PC-3 (cell line): ENCODE data around the gene PRKAR1B. TPM values are rescaled to one million over a fixed set of nuclear protein-coding genes. Genes with fewer than 3 reads are reported as not detected.

Experiments used
- ATAC-seq: fragments of 200-7000 bp; cut with Tn5 transposase; 2 replicates; pipeline ENCODE4 v1.9.1; 2020; ENCODE audit warnings: mild to moderate bottlenecking, moderate library complexity
- BruUV-seq: library from RNA; stranded (reverse); fragments of 400-500 nt; replicated peaks from 2 replicates; lab custom pipeline; 2021; lab: Mats Ljungman, UMichigan
- CTCF ChIA-PET: fragments of 300-600 bp; sonication (Branson Sonifier 250); formaldehyde crosslinking; loops from one replicate; lab custom pipeline; 2022; ENCODE audit warnings: antibody characterized with exemption; lab: Charles Lee
- POLR2A ChIA-PET: fragments of 300-600 bp; sonication (Branson Sonifier 250); formaldehyde crosslinking; loops from one replicate; lab custom pipeline; 2022; ENCODE audit warnings: antibody characterized with exemption; ENCODE audit not compliant: unreplicated experiment; lab: Charles Lee
- DNase-seq: peaks from one replicate; pipeline ENCODE4 v3.0.0-alpha.2; 2015
- H2AFZ ChIP-seq: fragments of 300-600 bp; sonication (generic); 2 replicates; pipeline ENCODE4 v1.6.0; 2016; ENCODE audit warnings: antibody characterized with exemption, low read length
- H3F3A ChIP-seq: fragments of 300-600 bp; sonication (generic); one replicate; pipeline ENCODE4 v1.6.0; 2017; ENCODE audit warnings: antibody characterized with exemption, low read length, control low read depth, mild to moderate bottlenecking; ENCODE audit not compliant: unreplicated experiment
- H3K27ac ChIP-seq: fragments of 300-600 bp; sonication (generic); 2 replicates; pipeline ENCODE4 v1.5.1; 2016; ENCODE audit warnings: mild to moderate bottlenecking, low read length
- H3K27me3 ChIP-seq: fragments of 300-600 bp; sonication (generic); 2 replicates; pipeline ENCODE4 v1.6.1; 2016; ENCODE audit warnings: low read length, mixed read lengths
- H3K36me3 ChIP-seq: fragments of 300-600 bp; sonication (generic); 2 replicates; pipeline ENCODE4 v1.6.1; 2016; ENCODE audit warnings: low read depth, mixed run types, low read length, mixed read lengths
- H3K4me1 ChIP-seq: fragments of 300-600 bp; sonication (generic); 2 replicates; pipeline ENCODE4 v1.5.1; 2016; ENCODE audit warnings: low read length; ENCODE audit not compliant: insufficient read depth
- H3K4me2 ChIP-seq: fragments of 300-600 bp; sonication (generic); 2 replicates; pipeline ENCODE4 v1.6.0; 2016; ENCODE audit warnings: low read length
- H3K4me3 ChIP-seq: fragments of 300-600 bp; sonication (generic); 2 replicates; pipeline ENCODE4 v1.5.1; 2016; ENCODE audit warnings: mild to moderate bottlenecking, low read length, mixed read lengths
- H3K79me2 ChIP-seq: fragments of 300-600 bp; sonication (generic); 2 replicates; pipeline ENCODE4 v1.6.1; 2017; ENCODE audit warnings: low read length, mixed read lengths
- H3K9ac ChIP-seq: fragments of 300-600 bp; sonication (generic); 2 replicates; pipeline ENCODE4 v1.6.0; 2016; ENCODE audit warnings: mild to moderate bottlenecking, low read length
- H3K9me2 ChIP-seq: fragments of 300-600 bp; sonication (generic); replicated peaks from 2 replicates; pipeline ENCODE4 v1.6.1; 2016; ENCODE audit warnings: mixed run types, low read length, mixed read lengths
- H3K9me3 ChIP-seq: fragments of 300-600 bp; sonication (generic); 2 replicates; pipeline ENCODE4 v1.6.1; 2016; ENCODE audit warnings: low read length, mixed read lengths
- H4K20me1 ChIP-seq: fragments of 300-600 bp; sonication (generic); 2 replicates; pipeline ENCODE4 v1.6.1; 2016; ENCODE audit warnings: low read length, mixed read lengths
- EZH2 ChIP-seq: fragments of 300-600 bp; sonication (generic); IDR thresholded peaks from one replicate; pipeline ENCODE4 v1.6.1; 2017; ENCODE audit warnings: antibody characterized with exemption, mild to moderate bottlenecking, low read length; ENCODE audit not compliant: unreplicated experiment
- EZH2phosphoT487 ChIP-seq: fragments of 300-600 bp; sonication (generic); IDR thresholded peaks from 2 replicates; pipeline ENCODE4 v1.6.1; 2018; ENCODE audit warnings: mild to moderate bottlenecking, antibody characterized with exemption, low read length, borderline replicate concordance
- intact Hi-C: fragments of 100-400 bp; cut with micrococcal nuclease; formaldehyde crosslinking; loops from 2 replicates; pipeline ENCODE4 v1.9.0; 2023
- total RNA-seq: library from RNA; depleted of rRNA; stranded (reverse); fragments of >200 nt; gene quantifications from 2 replicates; pipeline ENCODE4 v1.2.3, GENCODE V29; 2014
- TF ChIP-seq, protein P1 (sequence below): fragments of 300-600 bp; sonication (generic); conservative IDR thresholded peaks from 2 replicates; pipeline ENCODE4 v1.5.1; 2017; ENCODE audit warnings: antibody characterized with exemption, low read depth, mild to moderate bottlenecking, low read length

Gene PRKAR1B
- total RNA-seq, 1 experiment from 2014 or later = 15.6 TPM

DNA sequence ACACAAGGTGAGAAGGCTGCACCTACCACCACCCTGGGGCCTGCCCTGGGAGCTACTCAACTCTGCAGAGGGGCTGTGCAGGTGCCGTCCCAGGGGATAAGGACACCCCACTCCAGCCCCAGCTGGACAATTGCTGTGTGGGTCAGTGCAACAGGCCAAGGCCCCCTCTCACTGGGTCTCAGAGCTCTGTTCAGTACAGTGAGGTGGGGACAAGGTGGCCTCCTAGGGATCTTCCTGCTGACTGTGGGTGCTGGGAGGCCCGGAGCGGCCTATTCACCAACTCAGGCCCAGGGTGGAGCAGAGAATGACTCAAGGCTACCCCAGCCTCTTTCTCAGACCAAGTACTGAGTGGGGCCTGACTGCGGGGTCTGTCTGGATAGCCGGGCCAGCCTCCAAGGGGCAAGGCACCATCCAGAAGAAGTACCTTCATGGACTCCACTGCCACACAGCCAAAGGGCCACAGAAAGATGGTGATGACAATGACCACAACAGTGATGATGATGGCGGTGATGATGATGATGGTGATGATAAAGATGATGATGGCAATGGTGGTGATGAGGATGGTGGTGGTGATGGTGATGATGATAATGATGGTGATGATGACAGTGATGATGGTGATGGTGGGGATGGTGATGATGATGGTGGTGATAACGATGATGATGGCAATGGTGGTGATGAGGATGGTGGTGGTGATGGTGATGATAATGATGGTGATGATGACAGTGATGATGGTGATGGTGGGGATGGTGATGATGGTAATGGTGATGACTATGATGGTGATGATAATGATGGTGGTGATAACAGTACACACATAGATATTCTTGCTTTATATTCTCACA is 60.4 kb downstream of the PRKAR1B start:
- no peaks in the 10 kb centered on the region for H3K79me2 ChIP-seq
- intact Hi-C loops = no loop called here
- H3F3A ChIP-seq = no peaks in the 10 kb centered on the region
- no TSS peak for BruUV-seq
- no peak overlapping the region for H3K4me2 ChIP-seq
- no peak overlapping the region for H3K9ac ChIP-seq
- no peaks in the 10 kb centered on the region for H3K36me3 ChIP-seq
- no peak overlapping the region for H2AFZ ChIP-seq
- DNase-seq (no peak), ATAC-seq (no peak)
- ChIA-PET CTCF (no interaction called here), POLR2A (no interaction called here)
- H3K9me3 ChIP-seq = no peaks in the 10 kb centered on the region
- H3K4me3 ChIP-seq = no peak overlapping the region
- no peaks in the 10 kb centered on the region for H4K20me1 ChIP-seq
- no peak for TF ChIP-seq EZH2phosphoT487
- no peak for TF ChIP-seq EZH2
- TF ChIP-seq, protein P1, sequence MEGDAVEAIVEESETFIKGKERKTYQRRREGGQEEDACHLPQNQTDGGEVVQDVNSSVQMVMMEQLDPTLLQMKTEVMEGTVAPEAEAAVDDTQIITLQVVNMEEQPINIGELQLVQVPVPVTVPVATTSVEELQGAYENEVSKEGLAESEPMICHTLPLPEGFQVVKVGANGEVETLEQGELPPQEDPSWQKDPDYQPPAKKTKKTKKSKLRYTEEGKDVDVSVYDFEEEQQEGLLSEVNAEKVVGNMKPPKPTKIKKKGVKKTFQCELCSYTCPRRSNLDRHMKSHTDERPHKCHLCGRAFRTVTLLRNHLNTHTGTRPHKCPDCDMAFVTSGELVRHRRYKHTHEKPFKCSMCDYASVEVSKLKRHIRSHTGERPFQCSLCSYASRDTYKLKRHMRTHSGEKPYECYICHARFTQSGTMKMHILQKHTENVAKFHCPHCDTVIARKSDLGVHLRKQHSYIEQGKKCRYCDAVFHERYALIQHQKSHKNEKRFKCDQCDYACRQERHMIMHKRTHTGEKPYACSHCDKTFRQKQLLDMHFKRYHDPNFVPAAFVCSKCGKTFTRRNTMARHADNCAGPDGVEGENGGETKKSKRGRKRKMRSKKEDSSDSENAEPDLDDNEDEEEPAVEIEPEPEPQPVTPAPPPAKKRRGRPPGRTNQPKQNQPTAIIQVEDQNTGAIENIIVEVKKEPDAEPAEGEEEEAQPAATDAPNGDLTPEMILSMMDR = no peak
- H3K4me1 ChIP-seq = no peaks in the 10 kb centered on the region
- no peaks in the 10 kb centered on the region for H3K9me2 ChIP-seq
- H3K27ac ChIP-seq = no peak overlapping the region
- H3K27me3 ChIP-seq = no peaks in the 10 kb centered on the region

DNA sequence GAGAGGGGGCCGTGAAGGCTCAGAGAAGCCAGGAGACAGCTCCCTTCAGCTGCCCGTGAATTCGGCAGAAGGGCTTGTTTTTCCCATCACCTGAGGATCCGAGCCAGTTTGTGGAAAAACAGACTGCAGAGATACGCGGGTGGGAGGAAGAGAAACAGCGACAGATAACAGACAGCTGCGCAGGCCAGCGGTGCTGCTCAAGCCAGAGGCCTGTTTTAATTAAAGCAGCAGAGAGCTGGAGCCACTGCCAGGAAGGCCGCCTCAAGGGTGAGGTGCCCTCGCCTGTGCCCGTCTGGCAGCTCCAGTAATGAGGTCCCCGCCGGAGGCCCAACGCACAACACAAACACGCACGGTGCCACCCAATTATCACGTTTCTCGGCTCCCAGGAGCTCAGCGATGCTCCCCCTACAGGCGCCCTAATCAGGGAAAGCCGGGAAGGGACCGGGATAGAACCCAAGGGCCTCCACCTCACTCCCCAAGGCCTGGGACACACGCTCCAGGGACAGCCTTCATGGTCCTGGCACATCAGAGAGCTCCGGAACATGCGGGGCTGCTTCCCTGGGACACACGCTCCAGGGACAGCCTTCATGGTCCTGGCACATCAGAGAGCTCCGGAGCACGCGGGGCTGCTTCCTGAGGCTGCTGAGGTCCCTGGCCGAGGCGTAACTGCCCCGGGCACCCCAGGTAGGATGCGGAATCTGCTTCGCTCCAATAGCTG is 61.2 kb downstream of the PRKAR1B start:
- no peak overlapping the region for H2AFZ ChIP-seq
- intact Hi-C loops = no loop called here
- DNase-seq (no peak), ATAC-seq (no peak)
- no TSS peak for BruUV-seq
- no peak overlapping the region for H3K4me3 ChIP-seq
- ChIA-PET CTCF (no interaction called here), POLR2A (no interaction called here)
- H3K4me1 ChIP-seq = no peaks in the 10 kb centered on the region
- no peaks in the 10 kb centered on the region for H3K36me3 ChIP-seq
- no peaks in the 10 kb centered on the region for H3K9me2 ChIP-seq
- H4K20me1 ChIP-seq = no peaks in the 10 kb centered on the region
- H3K79me2 ChIP-seq = no peaks in the 10 kb centered on the region
- H3F3A ChIP-seq = no peaks in the 10 kb centered on the region
- no peak overlapping the region for H3K4me2 ChIP-seq
- H3K9me3 ChIP-seq = no peaks in the 10 kb centered on the region
- TF ChIP-seq EZH2 = no peak
- no peak for TF ChIP-seq EZH2phosphoT487
- TF ChIP-seq, protein P1 = no peak
- no peak overlapping the region for H3K27ac ChIP-seq
- H3K9ac ChIP-seq = no peak overlapping the region
- no peaks in the 10 kb centered on the region for H3K27me3 ChIP-seq
